Activated CD8-positive, alpha-beta T cell treated with anti-CD3 and anti-CD28 coated beads for 36 hours (primary cell): ENCODE measurements around the gene SCGB1D1. TPM values are rescaled to one million over a fixed set of nuclear protein-coding genes. Genes with fewer than 3 reads are reported as not detected.

Source experiments
- ATAC-seq: fragments of 200-7000 bp; cut with Tn5 transposase; one replicate; pipeline ENCODE4 v1.10.0; 2021; ENCODE audit warnings: mild to moderate bottlenecking, moderate library complexity
- CTCF ChIA-PET: fragments of 350-600 bp; sonication (Branson Sonifier 250); formaldehyde crosslinking; loops from one replicate; lab custom pipeline; 2021; ENCODE audit warnings: antibody characterized with exemption; lab: Charles Lee
- POLR2A ChIA-PET: fragments of 350-600 bp; sonication (Branson Sonifier 250); formaldehyde crosslinking; loops from one replicate; lab custom pipeline; 2021; ENCODE audit warnings: antibody characterized with exemption; lab: Charles Lee
- DNase-seq: peaks from one replicate; pipeline ENCODE4 v3.0.0-alpha.2; 2020
- H3K27ac Mint-ChIP-seq: one replicate; pipeline ENCODE4 v1.8.0; 2021; ENCODE audit warnings: mild to moderate bottlenecking, mixed read lengths
- H3K27me3 Mint-ChIP-seq: one replicate; pipeline ENCODE4 v1.8.0; 2021; ENCODE audit warnings: mixed read lengths
- H3K36me3 Mint-ChIP-seq: one replicate; pipeline ENCODE4 v1.8.0; 2021; ENCODE audit warnings: low read depth, mixed read lengths
- H3K4me1 Mint-ChIP-seq: one replicate; pipeline ENCODE4 v1.8.0; 2021; ENCODE audit warnings: low read depth, mixed read lengths
- H3K4me3 Mint-ChIP-seq: one replicate; pipeline ENCODE4 v1.8.0; 2021; ENCODE audit warnings: mild to moderate bottlenecking, moderate library complexity, mixed read lengths
- H3K9me3 Mint-ChIP-seq: one replicate; pipeline ENCODE4 v1.8.0; 2021; ENCODE audit warnings: mixed read lengths
- intact Hi-C: fragments of 100-400 bp; cut with micrococcal nuclease; formaldehyde crosslinking; loops from one replicate; pipeline ENCODE4 v1.10.0; 2022
- total RNA-seq, 2 experiments: library from RNA; stranded (reverse); gene quantifications; one replicate each; pipeline ENCODE4 v1.2.3, GENCODE V29; 2021
- TF ChIP-seq, protein P1 (sequence below): fragments of 200-600 bp; IDR thresholded peaks from one replicate; pipeline ENCODE4 v1.8.0; 2022; ENCODE audit warnings: antibody characterized with exemption, mild to moderate bottlenecking

The SCGB1D1 gene
- total RNA-seq, 2 experiments from 2014 or later = not detected

DNA sequence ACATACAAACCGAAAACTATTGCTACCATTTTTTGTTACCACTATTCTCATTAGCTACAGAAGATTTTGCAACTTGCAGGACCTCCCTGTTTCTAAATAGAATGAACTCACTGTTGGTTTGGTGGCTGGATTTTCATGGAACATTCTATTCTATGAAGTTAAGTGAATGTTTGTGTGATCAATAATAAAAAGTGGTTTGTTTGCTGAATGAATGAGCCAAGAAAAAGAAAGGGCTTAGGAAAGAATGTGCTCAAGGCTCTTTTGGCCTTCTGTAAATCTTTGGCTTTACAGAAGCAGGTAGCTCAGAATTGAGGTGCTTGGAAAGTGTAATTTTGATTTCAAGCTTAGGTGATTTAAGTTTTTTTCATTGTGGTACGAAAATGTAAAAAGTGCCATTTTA is 46.2 kb downstream of the SCGB1D1 start:
- CTCF ChIA-PET = interaction anchor here (1.1 to 3.4 kb wide), 3 partner anchors 19 to 307 kb away, joined by 3 to 11 read pairs (median 4); no protein-coding TSS in a partner anchor
- Mint-ChIP-seq H3K4me1 (no peaks in the 10 kb centered on the region), H3K9me3 (no peaks in the 10 kb centered on the region), H3K4me3 (no peak overlapping the region), H3K36me3 (no peaks in the 10 kb centered on the region), H3K27me3 (peaks cover 33% of the 10 kb centered on the region), H3K27ac (no peak overlapping the region)
- ATAC-seq = no peak
- DNase-seq = no peak
- TF ChIP-seq, protein P1, sequence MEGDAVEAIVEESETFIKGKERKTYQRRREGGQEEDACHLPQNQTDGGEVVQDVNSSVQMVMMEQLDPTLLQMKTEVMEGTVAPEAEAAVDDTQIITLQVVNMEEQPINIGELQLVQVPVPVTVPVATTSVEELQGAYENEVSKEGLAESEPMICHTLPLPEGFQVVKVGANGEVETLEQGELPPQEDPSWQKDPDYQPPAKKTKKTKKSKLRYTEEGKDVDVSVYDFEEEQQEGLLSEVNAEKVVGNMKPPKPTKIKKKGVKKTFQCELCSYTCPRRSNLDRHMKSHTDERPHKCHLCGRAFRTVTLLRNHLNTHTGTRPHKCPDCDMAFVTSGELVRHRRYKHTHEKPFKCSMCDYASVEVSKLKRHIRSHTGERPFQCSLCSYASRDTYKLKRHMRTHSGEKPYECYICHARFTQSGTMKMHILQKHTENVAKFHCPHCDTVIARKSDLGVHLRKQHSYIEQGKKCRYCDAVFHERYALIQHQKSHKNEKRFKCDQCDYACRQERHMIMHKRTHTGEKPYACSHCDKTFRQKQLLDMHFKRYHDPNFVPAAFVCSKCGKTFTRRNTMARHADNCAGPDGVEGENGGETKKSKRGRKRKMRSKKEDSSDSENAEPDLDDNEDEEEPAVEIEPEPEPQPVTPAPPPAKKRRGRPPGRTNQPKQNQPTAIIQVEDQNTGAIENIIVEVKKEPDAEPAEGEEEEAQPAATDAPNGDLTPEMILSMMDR = no peak
- intact Hi-C loops = no loop called here
- POLR2A ChIA-PET = interaction anchor here (0.6 kb wide), 1 partner anchor 33 kb away, joined by 3 read pairs; no protein-coding TSS in a partner anchor

DNA sequence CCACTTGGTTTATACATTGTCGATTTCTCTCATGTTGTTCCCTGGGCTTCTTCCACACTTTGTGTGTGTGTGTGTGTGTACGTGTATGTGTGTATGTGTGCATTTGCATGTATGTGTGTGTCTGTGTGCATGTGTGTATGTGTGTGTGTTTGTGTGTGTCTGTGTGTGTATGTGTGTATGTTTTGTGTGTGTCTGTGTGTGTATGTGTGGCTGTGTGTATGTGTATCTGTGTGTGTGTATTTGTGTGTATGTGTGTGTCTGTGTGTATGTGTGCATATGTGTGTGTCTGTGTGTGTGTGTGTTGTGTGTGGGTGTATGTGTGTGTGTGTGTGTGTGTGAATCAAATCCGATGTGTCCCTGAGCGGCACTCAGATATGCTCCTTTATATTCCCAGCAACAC is 47.5 kb downstream of the SCGB1D1 start:
- CTCF ChIA-PET = no interaction called here
- peaks cover 36% of the 10 kb centered on the region for H3K27me3 Mint-ChIP-seq
- POLR2A ChIA-PET = no interaction called here
- intact Hi-C loops = no loop called here
- H3K4me3 Mint-ChIP-seq = no peak overlapping the region
- no peaks in the 10 kb centered on the region for H3K9me3 Mint-ChIP-seq
- ATAC-seq = no peak
- no peak for DNase-seq
- no peaks in the 10 kb centered on the region for H3K36me3 Mint-ChIP-seq
- no peak overlapping the region for H3K27ac Mint-ChIP-seq
- TF ChIP-seq, protein P1 = no peak
- no peaks in the 10 kb centered on the region for H3K4me1 Mint-ChIP-seq

DNA sequence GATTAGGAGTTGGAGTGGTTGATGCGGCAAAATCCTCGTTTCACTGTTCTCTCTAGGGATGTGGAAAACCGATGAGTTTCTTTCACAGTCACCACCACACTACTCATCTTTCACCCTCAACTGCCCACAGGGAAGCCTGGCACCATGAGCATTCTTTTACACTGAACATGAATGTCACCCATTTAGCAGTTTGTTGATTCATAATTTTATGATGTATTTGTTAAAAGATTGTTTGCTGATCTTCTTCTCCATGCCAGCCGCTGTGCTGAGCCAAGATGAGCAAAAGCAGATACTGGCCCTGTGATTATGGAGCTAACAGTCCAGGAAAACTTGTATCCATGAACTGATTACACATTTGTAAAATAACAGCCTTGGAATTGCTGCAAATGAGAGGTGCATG is 48.1 kb downstream of the SCGB1D1 start:
- no peak for ATAC-seq

DNA sequence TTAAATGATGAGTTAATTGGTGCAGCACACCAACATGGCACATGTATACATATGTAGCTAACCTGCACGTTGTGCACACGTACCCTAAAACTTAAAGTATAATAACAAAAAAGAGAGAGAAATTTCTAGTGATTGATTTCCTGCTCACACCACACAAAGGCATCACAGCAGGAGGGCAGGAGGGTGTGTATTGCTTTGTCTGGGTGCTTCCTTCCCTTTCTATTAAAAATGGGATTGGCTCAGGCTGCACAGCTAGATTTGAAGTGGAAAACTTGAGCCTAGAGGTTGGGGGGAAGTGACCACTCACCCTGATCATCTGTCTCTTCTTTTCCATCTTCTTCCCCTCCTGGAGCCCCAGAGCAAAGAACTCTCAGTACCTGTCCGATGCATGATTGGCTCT is 51.1 kb downstream of the SCGB1D1 start:
- TF ChIP-seq, protein P1 = no peak
- no peak for DNase-seq
- intact Hi-C loops = no loop called here
- Mint-ChIP-seq H3K4me1 (no peaks in the 10 kb centered on the region), H3K4me3 (no peak overlapping the region), H3K27ac (no peak overlapping the region), H3K36me3 (no peaks in the 10 kb centered on the region), H3K9me3 (no peaks in the 10 kb centered on the region), H3K27me3 (peaks cover 19% of the 10 kb centered on the region)
- POLR2A ChIA-PET = no interaction called here
- CTCF ChIA-PET = interaction anchor here (1.4 to 1.5 kb wide), 2 partner anchors 24 to 98 kb away, joined by 3 read pairs; no protein-coding TSS in a partner anchor
- ATAC-seq = no peak

More for the DNA sequence above, 48.1 kb downstream of the SCGB1D1 start:
- CTCF ChIA-PET = no interaction called here
- Mint-ChIP-seq H3K27me3 (peaks cover 31% of the 10 kb centered on the region), H3K9me3 (no peaks in the 10 kb centered on the region), H3K27ac (no peak overlapping the region), H3K36me3 (no peaks in the 10 kb centered on the region), H3K4me1 (no peaks in the 10 kb centered on the region), H3K4me3 (no peak overlapping the region)
- intact Hi-C loops = no loop called here
- POLR2A ChIA-PET = no interaction called here
- TF ChIP-seq, protein P1 = no peak
- no peak for DNase-seq

DNA sequence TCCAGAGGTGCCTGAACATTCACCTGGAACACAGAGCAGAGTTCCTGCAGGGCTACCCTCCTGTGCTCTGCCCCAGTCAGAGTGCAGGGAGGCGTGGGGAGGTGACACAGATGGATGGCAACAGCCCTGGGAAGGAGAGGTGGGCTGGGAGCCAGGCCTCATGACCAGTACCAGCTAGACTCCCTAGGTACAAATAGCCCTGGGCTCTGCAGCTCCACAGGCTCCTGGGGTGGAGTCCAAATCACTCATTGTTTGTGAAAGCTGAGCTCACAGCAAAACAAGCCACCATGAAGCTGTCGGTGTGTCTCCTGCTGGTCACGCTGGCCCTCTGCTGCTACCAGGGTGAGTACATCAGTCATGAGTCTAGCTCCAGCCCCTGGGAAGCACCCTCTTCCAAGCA is 52.0 kb downstream of the SCGB1D1 start, which contains the start of gene SCGB1D2:
TSS of gene SCGB1D2 (plus strand) at position 219 of the 400 bp plus-strand sequence. CDS start at position 288, 69 bp downstream.
- POLR2A ChIA-PET = no interaction called here
- no peak for ATAC-seq
- Mint-ChIP-seq H3K9me3 (no peaks in the 10 kb centered on the region), H3K27me3 (peaks cover 25% of the 10 kb centered on the region), H3K36me3 (no peaks in the 10 kb centered on the region), H3K27ac (no peak within 1 kb of the TSS), H3K4me3 (no peak within 1 kb of the TSS), H3K4me1 (no peaks in the 10 kb centered on the region)
- TF ChIP-seq, protein P1 = no peak
- DNase-seq = no peak
- intact Hi-C loops = no loop called here
- CTCF ChIA-PET = interaction anchor here (0.9 to 1.5 kb wide), 3 partner anchors 25 to 98 kb away, joined by 3 read pairs; no protein-coding TSS in a partner anchor

Other genes starting within 250 kb of the SCGB1D1 start
- under 1 TPM; 0.61 to 0.83 TPM for gene BEST1, start 239.9 kb upstream of the SCGB1D1 start, total RNA-seq
- 100 to 1,000 TPM; 700 to 729 TPM for gene FTH1, start 222.6 kb upstream of the SCGB1D1 start, total RNA-seq
- 100 to 1,000 TPM; 126 to 130 TPM for gene INCENP, start 66.2 kb upstream of the SCGB1D1 start, total RNA-seq
- not detected for gene SCGB2A1, start 18.5 kb downstream of the SCGB1D1 start, total RNA-seq
- gene SCGB1D2, start 52.0 kb downstream of the SCGB1D1 start, total RNA-seq = not detected
- gene SCGB2A2, start 79.9 kb downstream of the SCGB1D1 start, total RNA-seq = not detected
- not detected for gene SCGB1D4, start 108.9 kb downstream of the SCGB1D1 start, total RNA-seq
- gene ASRGL1, start 147.2 kb downstream of the SCGB1D1 start, total RNA-seq = 1 to 10 TPM; 6.4 to 6.7 TPM
- gene SCGB1A1, start 228.8 kb downstream of the SCGB1D1 start, total RNA-seq = not detected